ENCODE results near the gene HDAC8. TPM values are rescaled to one million over a fixed set of nuclear protein-coding genes. Genes with fewer than 3 reads are reported as not detected.

HDAC8 gene
- total and polyA plus RNA-seq, 9 of the 15 experiments (the other 6 are each of a cell fraction or from before 2014, with no cell fraction given) = 18.9 to 53.8 (median 28.7) TPM

DNA sequence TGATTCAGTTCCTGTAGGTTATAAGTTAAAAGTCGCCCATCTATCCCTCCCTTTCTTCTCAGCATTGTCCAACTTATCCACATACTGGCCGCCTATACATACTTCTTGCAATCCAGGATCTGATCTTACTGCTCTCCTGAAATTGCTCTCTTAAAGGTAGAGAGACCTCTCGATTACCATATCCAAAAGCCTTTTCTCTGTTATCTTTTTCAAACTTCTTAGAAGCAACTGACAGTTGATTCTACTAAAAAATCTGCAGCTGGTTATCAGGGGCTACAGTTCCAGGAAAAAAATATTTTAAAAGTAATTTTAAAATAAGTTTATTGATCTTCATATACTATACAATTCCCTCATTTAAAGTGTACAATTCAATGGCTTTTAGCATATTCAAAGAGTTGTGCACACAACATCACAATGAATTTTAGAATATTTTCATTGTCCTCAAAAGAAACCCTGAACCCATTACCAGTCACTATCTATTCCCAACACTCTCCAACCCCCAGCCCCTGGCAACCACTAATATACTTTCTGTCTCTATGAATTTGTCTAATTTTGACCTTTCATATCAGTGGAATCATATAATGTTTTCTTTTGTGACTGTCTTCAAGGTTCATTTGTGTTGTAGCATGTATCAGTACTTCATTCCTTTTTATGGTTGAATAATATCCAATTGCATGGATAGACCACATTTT is 102.0 kb downstream of the HDAC8 start (continued):
- TF ChIP-seq CHD1 (IDR thresholded peaks at IDR 0.05; ENCODE audit: low read length) (no peak), SMAD4 (CRISPR knock-in tag; conservative IDR thresholded peaks at IDR 0.05) (no peak), MAFG (tag; conservative IDR thresholded peaks at IDR 0.05) (no peak), FUS (optimal IDR thresholded peaks at IDR 0.05; ENCODE audit: low read depth, low read length) (no peak), ZNF431 (CRISPR knock-in tag; IDR thresholded peaks at IDR 0.05) (no peak), ZBTB1 (CRISPR knock-in tag; IDR thresholded peaks at IDR 0.05; ENCODE audit: borderline replicate concordance, low read depth) (no peak), ZNF79 (CRISPR knock-in tag; IDR thresholded peaks at IDR 0.05; ENCODE audit: low read depth) (no peak), HDAC1 (IDR thresholded peaks at IDR 0.05) (no peak), FOXA3 (CRISPR knock-in tag; conservative IDR thresholded peaks at IDR 0.05 in 1 of 2, IDR thresholded peaks at IDR 0.05 in 1 of 2) (no peak), MTF1 (CRISPR knock-in tag; IDR thresholded peaks at IDR 0.05; ENCODE audit: borderline replicate concordance) (no peak), LCOR (CRISPR knock-in tag; IDR thresholded peaks at IDR 0.05) (no peak), TEAD4 (IDR thresholded peaks at IDR 0.05; ENCODE audit: low read length) (peak; percentile 59), TEAD4 (CRISPR knock-in tag; IDR thresholded peaks at IDR 0.05; ENCODE audit: borderline replicate concordance) (no peak), ZNF445 (CRISPR knock-in tag; IDR thresholded peaks at IDR 0.05; ENCODE audit: low read depth) (no peak), STAT5B (CRISPR knock-in tag; IDR thresholded peaks at IDR 0.05) (no peak), CSDE1 (IDR thresholded peaks at IDR 0.05) (no peak), ZNF586 (CRISPR knock-in tag; conservative IDR thresholded peaks at IDR 0.05) (no peak), SRSF1 (IDR thresholded peaks at IDR 0.05; ENCODE audit: low read depth, low read length) (no peak), OTX1 (CRISPR knock-in tag; IDR thresholded peaks at IDR 0.05) (no peak), ERF (CRISPR knock-in tag; IDR thresholded peaks at IDR 0.05) (no peak), MCM2 (IDR thresholded peaks at IDR 0.05; ENCODE audit: low read depth) (no peak)
- TF ChIP-seq, protein P1, sequence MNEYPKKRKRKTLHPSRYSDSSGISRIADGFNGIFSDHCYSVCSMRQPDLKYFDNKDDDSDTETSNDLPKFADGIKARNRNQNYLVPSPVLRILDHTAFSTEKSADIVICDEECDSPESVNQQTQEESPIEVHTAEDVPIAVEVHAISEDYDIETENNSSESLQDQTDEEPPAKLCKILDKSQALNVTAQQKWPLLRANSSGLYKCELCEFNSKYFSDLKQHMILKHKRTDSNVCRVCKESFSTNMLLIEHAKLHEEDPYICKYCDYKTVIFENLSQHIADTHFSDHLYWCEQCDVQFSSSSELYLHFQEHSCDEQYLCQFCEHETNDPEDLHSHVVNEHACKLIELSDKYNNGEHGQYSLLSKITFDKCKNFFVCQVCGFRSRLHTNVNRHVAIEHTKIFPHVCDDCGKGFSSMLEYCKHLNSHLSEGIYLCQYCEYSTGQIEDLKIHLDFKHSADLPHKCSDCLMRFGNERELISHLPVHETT (CRISPR knock-in tag; conservative IDR thresholded peaks at IDR 0.05 in 1 of 2, IDR thresholded peaks at IDR 0.05 in 1 of 2) = no peak
- TF ChIP-seq, protein P2, sequence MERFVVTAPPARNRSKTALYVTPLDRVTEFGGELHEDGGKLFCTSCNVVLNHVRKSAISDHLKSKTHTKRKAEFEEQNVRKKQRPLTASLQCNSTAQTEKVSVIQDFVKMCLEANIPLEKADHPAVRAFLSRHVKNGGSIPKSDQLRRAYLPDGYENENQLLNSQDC (CRISPR knock-in tag; IDR thresholded peaks at IDR 0.05) = no peak
- TF ChIP-seq, protein P3, sequence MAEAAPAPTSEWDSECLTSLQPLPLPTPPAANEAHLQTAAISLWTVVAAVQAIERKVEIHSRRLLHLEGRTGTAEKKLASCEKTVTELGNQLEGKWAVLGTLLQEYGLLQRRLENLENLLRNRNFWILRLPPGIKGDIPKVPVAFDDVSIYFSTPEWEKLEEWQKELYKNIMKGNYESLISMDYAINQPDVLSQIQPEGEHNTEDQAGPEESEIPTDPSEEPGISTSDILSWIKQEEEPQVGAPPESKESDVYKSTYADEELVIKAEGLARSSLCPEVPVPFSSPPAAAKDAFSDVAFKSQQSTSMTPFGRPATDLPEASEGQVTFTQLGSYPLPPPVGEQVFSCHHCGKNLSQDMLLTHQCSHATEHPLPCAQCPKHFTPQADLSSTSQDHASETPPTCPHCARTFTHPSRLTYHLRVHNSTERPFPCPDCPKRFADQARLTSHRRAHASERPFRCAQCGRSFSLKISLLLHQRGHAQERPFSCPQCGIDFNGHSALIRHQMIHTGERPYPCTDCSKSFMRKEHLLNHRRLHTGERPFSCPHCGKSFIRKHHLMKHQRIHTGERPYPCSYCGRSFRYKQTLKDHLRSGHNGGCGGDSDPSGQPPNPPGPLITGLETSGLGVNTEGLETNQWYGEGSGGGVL (CRISPR knock-in tag; IDR thresholded peaks at IDR 0.05) = no peak
- TF ChIP-seq, protein P4, sequence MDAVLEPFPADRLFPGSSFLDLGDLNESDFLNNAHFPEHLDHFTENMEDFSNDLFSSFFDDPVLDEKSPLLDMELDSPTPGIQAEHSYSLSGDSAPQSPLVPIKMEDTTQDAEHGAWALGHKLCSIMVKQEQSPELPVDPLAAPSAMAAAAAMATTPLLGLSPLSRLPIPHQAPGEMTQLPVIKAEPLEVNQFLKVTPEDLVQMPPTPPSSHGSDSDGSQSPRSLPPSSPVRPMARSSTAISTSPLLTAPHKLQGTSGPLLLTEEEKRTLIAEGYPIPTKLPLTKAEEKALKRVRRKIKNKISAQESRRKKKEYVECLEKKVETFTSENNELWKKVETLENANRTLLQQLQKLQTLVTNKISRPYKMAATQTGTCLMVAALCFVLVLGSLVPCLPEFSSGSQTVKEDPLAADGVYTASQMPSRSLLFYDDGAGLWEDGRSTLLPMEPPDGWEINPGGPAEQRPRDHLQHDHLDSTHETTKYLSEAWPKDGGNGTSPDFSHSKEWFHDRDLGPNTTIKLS (IDR thresholded peaks at IDR 0.05; ENCODE audit: borderline replicate concordance, low read depth) = no peak
